GM12874 (cell line): ENCODE results near the gene PXYLP1.

Source experiments
- CTCF ChIP-seq: IDR thresholded peaks from 2 replicates; pipeline ENCODE4 v1.5.1; 2011; ENCODE audit warnings: low read depth, mild to moderate bottlenecking, control low read depth, low read length, moderate library complexity; ENCODE audit not compliant: insufficient read depth

PXYLP1 gene

GRCh38 chr3:141305436-141305835 lies 73.8 kb downstream of the PXYLP1 start:
- no peak for TF ChIP-seq CTCF

- TF ChIP-seq CTCF = no peak
Observed at GRCh38 chr3:141306276-141306675, 74.7 kb downstream of the PXYLP1 start.

- TF ChIP-seq CTCF = no peak
Observed at GRCh38 chr3:141306922-141307321, 75.3 kb downstream of the PXYLP1 start.

GRCh38 chr3:141307351-141308059 lies 75.9 kb downstream of the PXYLP1 start:
- TF ChIP-seq CTCF = no peak

- TF ChIP-seq CTCF = no peak
Observed at GRCh38 chr3:141308588-141309218, 77.1 kb downstream of the PXYLP1 start.

- no peak for TF ChIP-seq CTCF
Observed at GRCh38 chr3:141311170-141311495, 79.5 kb downstream of the PXYLP1 start.

GRCh38 chr3:141311496-141312353 lies 80.1 kb downstream of the PXYLP1 start:
- peak; percentile 89 for TF ChIP-seq CTCF
